HG02571 (cell line): ENCODE measurements around the gene ACSL3.

ENCODE experiments used
- ATAC-seq: cut with Tn5 transposase; IDR thresholded peaks from one replicate; pipeline ENCODE4 v1.9.1; 2021; ENCODE audit warnings: mild to moderate bottlenecking, moderate library complexity; ENCODE audit not compliant: unreplicated experiment

Gene ACSL3

GRCh38 chr2:222939208-222939856, 78.5 kb downstream of the ACSL3 start:
- peak; percentile 78 for ATAC-seq

- no peak for ATAC-seq
Measured at GRCh38 chr2:222939979-222940378, 79.1 kb downstream of the ACSL3 start.

- no peak for ATAC-seq
Measured at GRCh38 chr2:222941510-222942032, 80.7 kb downstream of the ACSL3 start.

- no peak for ATAC-seq
Measured at GRCh38 chr2:222942561-222942960, 81.7 kb downstream of the ACSL3 start.

- ATAC-seq = no peak
Measured at GRCh38 chr2:222942977-222943376, 82.1 kb downstream of the ACSL3 start.

- peak; percentile 62 for ATAC-seq
Measured at GRCh38 chr2:222943820-222944219, 83.0 kb downstream of the ACSL3 start.

- ATAC-seq = no peak
Measured at GRCh38 chr2:222944552-222944951, 83.7 kb downstream of the ACSL3 start.

GRCh38 chr2:222944971-222945740, 84.3 kb downstream of the ACSL3 start:
- no peak for ATAC-seq

- no peak for ATAC-seq
Measured at GRCh38 chr2:222945887-222946286, 85.1 kb downstream of the ACSL3 start.

- no peak for ATAC-seq
Measured at GRCh38 chr2:222946700-222947287, 86.0 kb downstream of the ACSL3 start.

- no peak for ATAC-seq
Measured at GRCh38 chr2:222949073-222949472, 88.2 kb downstream of the ACSL3 start.

GRCh38 chr2:222949690-222950323, 89.0 kb downstream of the ACSL3 start:
- no peak for ATAC-seq

GRCh38 chr2:222950638-222951285, 89.9 kb downstream of the ACSL3 start:
- no peak for ATAC-seq

GRCh38 chr2:222952204-222952603, 91.4 kb downstream of the ACSL3 start:
- ATAC-seq = no peak

- ATAC-seq = no peak
Measured at GRCh38 chr2:222955008-222955407, 94.2 kb downstream of the ACSL3 start.

- ATAC-seq = no peak
Measured at GRCh38 chr2:222959358-222959757, 98.5 kb downstream of the ACSL3 start.

- peak; percentile 91 for ATAC-seq
Measured at GRCh38 chr2:222960126-222960525, 99.3 kb downstream of the ACSL3 start.

GRCh38 chr2:222963641-222964040, 102.8 kb downstream of the ACSL3 start:
- ATAC-seq = no peak

GRCh38 chr2:222964376-222965031, 103.7 kb downstream of the ACSL3 start:
- no peak for ATAC-seq

- ATAC-seq = no peak
Measured at GRCh38 chr2:222965555-222965954, 104.7 kb downstream of the ACSL3 start.
